ENCODE data around the gene SLC2A4.

SLC2A4 gene

GRCh38 chr17:7328009-7328408 is 46.5 kb downstream of the SLC2A4 start:
- peak overlapping the region; percentile 99 for H3K4me3 Mint-ChIP-seq

GRCh38 chr17:7328840-7329373 is 47.4 kb downstream of the SLC2A4 start, which contains the start of gene NEURL4:
TSS of gene NEURL4 (minus strand) at chr17:7329335. CDS start at chr17:7329312, 23 bp downstream.
- Mint-ChIP-seq H3K4me3 (peak within 1 kb of the TSS; percentile 99), H3K36me3 (ENCODE audit: low read depth) (no peaks in the 10 kb centered on the region)
- no peak for DNase-seq

More at GRCh38 chr17:7328009-7328408, 46.5 kb downstream of the SLC2A4 start:
- peaks cover 41% of the 10 kb centered on the region for H3K4me1 Mint-ChIP-seq
- DNase-seq = no peak
- no peak for TF ChIP-seq CTCF (IDR thresholded peaks at IDR 0.05)
- no peak overlapping the region for H3K27ac Mint-ChIP-seq
- H3K27me3 Mint-ChIP-seq (ENCODE audit: low read depth, poor library complexity) = peaks cover 4% of the 10 kb centered on the region
- no peaks in the 10 kb centered on the region for H3K9me3 Mint-ChIP-seq
- no peaks in the 10 kb centered on the region for H3K36me3 Mint-ChIP-seq (ENCODE audit: low read depth)

GRCh38 chr17:7329374-7329996 is 48.0 kb downstream of the SLC2A4 start:
- peaks cover 47% of the 10 kb centered on the region for H3K4me1 Mint-ChIP-seq
- H3K36me3 Mint-ChIP-seq (ENCODE audit: low read depth) = no peaks in the 10 kb centered on the region
- no peak for TF ChIP-seq CTCF (IDR thresholded peaks at IDR 0.05)
- peak; percentile 95 for DNase-seq
- H3K27me3 Mint-ChIP-seq (ENCODE audit: low read depth, poor library complexity) = peaks cover 4% of the 10 kb centered on the region
- H3K27ac Mint-ChIP-seq = peak overlapping the region; percentile 97
- peak overlapping the region; percentile 99 for H3K4me3 Mint-ChIP-seq
- H3K9me3 Mint-ChIP-seq = no peaks in the 10 kb centered on the region

More at GRCh38 chr17:7328840-7329373, 47.4 kb downstream of the SLC2A4 start, which contains the start of gene NEURL4:
- H3K9me3 Mint-ChIP-seq = no peaks in the 10 kb centered on the region
- H3K4me1 Mint-ChIP-seq = peaks cover 47% of the 10 kb centered on the region
- no peak for TF ChIP-seq CTCF (IDR thresholded peaks at IDR 0.05)
- peak within 1 kb of the TSS; percentile 99 for H3K27ac Mint-ChIP-seq
- H3K27me3 Mint-ChIP-seq (ENCODE audit: low read depth, poor library complexity) = peaks cover 4% of the 10 kb centered on the region

GRCh38 chr17:7329997-7330637 is 48.6 kb downstream of the SLC2A4 start:
- no peaks in the 10 kb centered on the region for H3K36me3 Mint-ChIP-seq (ENCODE audit: low read depth)
- no peak for TF ChIP-seq CTCF (IDR thresholded peaks at IDR 0.05)
- peaks cover 4% of the 10 kb centered on the region for H3K27me3 Mint-ChIP-seq (ENCODE audit: low read depth, poor library complexity)
- peaks cover 47% of the 10 kb centered on the region for H3K4me1 Mint-ChIP-seq
- H3K9me3 Mint-ChIP-seq = no peaks in the 10 kb centered on the region
- peak; percentile 87 for DNase-seq
- H3K4me3 Mint-ChIP-seq = peak overlapping the region; percentile 99
- H3K27ac Mint-ChIP-seq = peak overlapping the region; percentile 97

- H3K27ac Mint-ChIP-seq = peak overlapping the region; percentile 71
- no peaks in the 10 kb centered on the region for H3K36me3 Mint-ChIP-seq (ENCODE audit: low read depth)
- H3K4me1 Mint-ChIP-seq = peaks cover 52% of the 10 kb centered on the region
- DNase-seq = no peak
- H3K27me3 Mint-ChIP-seq (ENCODE audit: low read depth, poor library complexity) = peaks cover 4% of the 10 kb centered on the region
- no peaks in the 10 kb centered on the region for H3K9me3 Mint-ChIP-seq
- TF ChIP-seq CTCF (IDR thresholded peaks at IDR 0.05) = no peak
- peak overlapping the region; percentile 99 for H3K4me3 Mint-ChIP-seq
These were observed 49.1 kb downstream of the SLC2A4 start for GRCh38 chr17:7330638-7331015.

All from nephron progenitor cell (in vitro differentiated cells).